HUDEP-2 (cell line): Measurements from ENCODE around the gene NLRP3.

Experiments used
- DNase-seq, 76 experiments: peaks; one replicate each; lab custom pipeline; 2025; ENCODE audit not compliant: unreplicated experiment in 76 of 76; lab: John Stamatoyannopoulos, UW

The NLRP3 gene

GRCh38 chr1:247435759-247436147, 19.8 kb downstream of the NLRP3 start:
- DNase-seq: no peak

GRCh38 chr1:247437551-247438505, 21.9 kb downstream of the NLRP3 start:
- no peak for DNase-seq

- no peak for DNase-seq
These were observed 24.1 kb downstream of the NLRP3 start for GRCh38 chr1:247440001-247440620.

DNA sequence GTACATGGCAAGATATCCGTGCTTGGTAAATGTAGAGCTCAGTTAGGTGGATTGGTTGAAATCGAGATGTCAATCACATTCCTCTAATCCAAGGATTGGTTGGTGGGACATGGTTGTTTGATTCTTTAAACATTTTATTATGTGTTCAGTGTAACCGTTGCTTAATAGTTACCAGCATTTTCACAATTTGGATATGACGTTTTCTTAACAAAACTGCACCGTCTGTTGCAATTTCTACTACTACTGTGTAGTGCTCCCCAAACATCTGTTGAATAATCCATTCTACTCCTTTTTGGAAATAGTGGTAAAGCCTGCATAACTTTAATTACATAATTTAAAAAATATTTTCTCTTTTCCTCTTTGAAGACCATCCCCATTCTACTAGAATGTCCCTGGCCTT, 25.6 kb downstream of the NLRP3 start:
- DNase-seq: no peak

DNA sequence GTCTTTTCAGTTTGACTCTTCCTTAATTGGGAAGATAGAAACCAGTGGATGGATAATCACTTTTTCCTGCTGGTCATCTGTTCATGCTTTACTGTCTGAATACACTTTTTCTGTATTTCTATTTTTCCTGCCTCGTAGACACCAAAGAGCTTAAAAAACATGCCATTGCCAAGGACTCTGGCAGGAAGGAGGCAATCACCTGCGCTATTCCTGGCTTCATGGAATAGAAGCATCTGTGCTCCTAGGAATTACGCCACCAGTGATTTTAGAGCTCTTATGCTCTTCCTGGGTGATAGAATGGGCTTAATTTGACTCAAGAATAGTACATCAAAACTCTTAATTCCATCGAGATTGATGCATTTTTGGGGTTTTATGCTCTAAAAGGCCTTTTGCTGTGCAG, 26.2 kb downstream of the NLRP3 start:
- DNase-seq: no peak

DNA sequence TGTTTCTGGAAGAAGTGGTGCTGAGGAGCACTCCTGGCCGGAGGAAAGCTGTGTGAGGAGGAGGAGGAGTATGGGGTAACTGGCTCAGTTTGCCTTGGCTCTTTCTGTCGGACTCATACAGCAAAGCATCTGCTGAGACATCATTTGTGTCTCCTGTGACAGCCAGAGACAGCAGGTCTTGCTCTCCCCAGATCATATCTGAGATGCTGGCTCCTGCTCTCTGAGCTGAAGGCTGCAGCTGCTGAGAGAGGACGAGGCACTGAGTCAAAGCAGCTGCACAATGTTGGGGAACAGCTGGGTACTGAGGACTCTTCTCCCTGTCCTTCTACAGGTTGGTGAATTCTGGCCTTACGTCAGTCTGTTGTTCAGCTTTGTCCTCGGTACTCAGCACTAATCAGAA, 27.7 kb downstream of the NLRP3 start:
- no peak for DNase-seq

DNA sequence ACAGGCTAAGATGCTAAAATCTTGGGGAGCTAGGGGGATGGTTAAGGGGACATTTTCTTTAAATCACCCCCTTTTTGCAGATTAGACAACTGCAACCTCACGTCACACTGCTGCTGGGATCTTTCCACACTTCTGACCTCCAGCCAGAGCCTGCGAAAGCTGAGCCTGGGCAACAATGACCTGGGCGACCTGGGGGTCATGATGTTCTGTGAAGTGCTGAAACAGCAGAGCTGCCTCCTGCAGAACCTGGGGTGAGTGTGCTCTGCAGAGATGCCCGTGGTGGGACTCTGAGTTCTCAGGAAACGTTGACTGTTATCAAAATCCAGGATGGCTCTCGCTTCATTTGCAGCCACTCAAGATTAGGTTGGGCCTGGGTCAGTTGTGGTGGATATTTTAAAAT, 28.6 kb downstream of the NLRP3 start:
- no peak for DNase-seq

- no peak for DNase-seq
These were observed 29.8 kb downstream of the NLRP3 start for GRCh38 chr1:247445526-247446356.

- no peak for DNase-seq
These were observed 31.4 kb downstream of the NLRP3 start for GRCh38 chr1:247447162-247447909.

DNA sequence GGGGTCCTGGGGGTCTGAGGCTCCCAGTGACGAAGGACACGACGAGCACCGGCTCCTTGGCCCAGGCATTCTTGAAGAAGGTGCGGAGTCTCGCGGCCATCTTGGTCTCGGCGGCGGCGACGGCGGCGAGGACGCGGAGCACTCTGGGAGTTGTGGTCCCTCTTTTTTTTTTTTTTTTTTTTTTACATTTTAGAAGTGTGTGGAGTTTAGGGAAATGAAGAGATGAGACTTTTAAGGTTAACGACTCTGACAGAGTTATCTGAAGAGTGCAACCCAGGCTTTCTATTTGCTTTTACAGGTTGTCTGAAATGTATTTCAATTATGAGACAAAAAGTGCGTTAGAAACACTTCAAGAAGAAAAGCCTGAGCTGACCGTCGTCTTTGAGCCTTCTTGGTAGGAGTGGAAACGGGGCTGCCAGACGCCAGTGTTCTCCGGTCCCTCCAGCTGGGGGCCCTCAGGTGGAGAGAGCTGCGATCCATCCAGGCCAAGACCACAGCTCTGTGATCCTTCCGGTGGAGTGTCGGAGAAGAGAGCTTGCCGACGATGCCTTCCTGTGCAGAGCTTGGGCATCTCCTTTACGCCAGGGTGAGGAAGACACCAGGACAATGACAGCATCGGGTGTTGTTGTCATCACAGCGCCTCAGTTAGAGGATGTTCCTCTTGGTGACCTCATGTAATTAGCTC, 32.3 kb downstream of the NLRP3 start:
- DNase-seq: peak in 37 of 76 experiments; percentile 1 to 53 (median 14)

GRCh38 chr1:247451388-247452010, 35.5 kb downstream of the NLRP3 start:
- DNase-seq: no peak

- no peak for DNase-seq
These were observed 36.6 kb downstream of the NLRP3 start for GRCh38 chr1:247452447-247453039.

GRCh38 chr1:247453245-247453644, 37.3 kb downstream of the NLRP3 start:
- DNase-seq: no peak

GRCh38 chr1:247453997-247454396, 38.0 kb downstream of the NLRP3 start:
- no peak for DNase-seq

GRCh38 chr1:247456021-247456420, 40.0 kb downstream of the NLRP3 start:
- DNase-seq: no peak

- no peak for DNase-seq
These were observed 41.1 kb downstream of the NLRP3 start for GRCh38 chr1:247456914-247457639.

GRCh38 chr1:247459507-247459906, 43.5 kb downstream of the NLRP3 start:
- no peak for DNase-seq

DNA sequence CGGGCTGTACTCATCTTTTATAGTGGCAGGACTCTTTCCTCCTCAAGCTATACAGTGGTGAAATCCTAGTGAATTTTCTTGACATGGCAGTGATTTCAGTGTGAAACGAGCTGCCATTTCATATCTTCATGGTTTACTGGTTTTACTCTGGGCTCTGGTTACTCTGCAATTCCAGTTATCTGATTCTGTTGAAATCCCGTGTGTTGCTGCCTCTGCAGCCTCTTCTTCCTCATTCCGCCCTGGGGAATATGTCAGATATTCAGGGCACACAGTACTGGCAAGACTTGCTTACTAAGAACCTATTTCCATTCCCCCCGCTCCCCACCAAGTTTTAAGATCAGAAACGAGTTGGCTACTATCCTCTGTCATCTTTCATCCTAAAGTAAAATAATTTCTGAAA, 49.8 kb downstream of the NLRP3 start:
- no peak for DNase-seq
